ENCODE measurements around the gene PLEKHA6.

DNA sequence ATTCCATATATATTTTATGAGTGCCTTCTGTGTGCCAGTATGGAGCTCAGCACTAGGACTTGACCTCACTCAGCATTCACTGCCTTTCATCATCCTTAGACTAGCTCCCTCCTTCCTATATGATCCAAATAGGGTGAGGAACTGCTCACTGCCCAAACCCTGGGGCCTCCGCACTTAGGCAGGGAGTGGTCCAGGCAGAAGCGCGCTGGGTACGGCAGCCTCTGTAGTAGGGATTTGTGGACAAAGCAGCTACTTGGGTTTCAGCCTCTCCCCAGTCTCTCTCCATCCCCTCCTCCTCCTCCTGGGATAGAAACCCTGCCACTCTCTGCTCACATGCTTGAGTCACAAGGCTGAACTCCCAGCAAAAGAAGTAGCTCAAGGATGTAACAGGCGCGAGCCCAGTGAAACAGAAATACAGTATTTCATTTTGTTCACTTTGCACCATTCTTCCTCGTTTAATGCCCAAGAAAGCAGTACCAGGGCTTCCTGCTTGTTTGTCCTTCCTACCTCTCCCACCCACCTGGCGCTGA is 32.9 kb downstream of the PLEKHA6 start:
- TF ChIP-seq POLR2AphosphoS5 (IDR thresholded peaks at IDR 0.05; ENCODE audit: low read depth, low read length) (no peak), POLR2A (IDR thresholded peaks at IDR 0.05; ENCODE audit: low read depth, low read length) (no peak), SPI1 (IDR thresholded peaks at IDR 0.05; ENCODE audit: low read depth, low read length) (no peak), TAF1 (IDR thresholded peaks at IDR 0.05; ENCODE audit: low read depth, low read length) (no peak), POU2F2 (IDR thresholded peaks at IDR 0.05; ENCODE audit: low read depth, low read length) (no peak), PAX5 (IDR thresholded peaks at IDR 0.05; ENCODE audit: insufficient read depth, low read length, severe bottlenecking) (no peak)

Data from GM12891 (cell line).